ENCODE measurements around the gene TICAM1.

DNA sequence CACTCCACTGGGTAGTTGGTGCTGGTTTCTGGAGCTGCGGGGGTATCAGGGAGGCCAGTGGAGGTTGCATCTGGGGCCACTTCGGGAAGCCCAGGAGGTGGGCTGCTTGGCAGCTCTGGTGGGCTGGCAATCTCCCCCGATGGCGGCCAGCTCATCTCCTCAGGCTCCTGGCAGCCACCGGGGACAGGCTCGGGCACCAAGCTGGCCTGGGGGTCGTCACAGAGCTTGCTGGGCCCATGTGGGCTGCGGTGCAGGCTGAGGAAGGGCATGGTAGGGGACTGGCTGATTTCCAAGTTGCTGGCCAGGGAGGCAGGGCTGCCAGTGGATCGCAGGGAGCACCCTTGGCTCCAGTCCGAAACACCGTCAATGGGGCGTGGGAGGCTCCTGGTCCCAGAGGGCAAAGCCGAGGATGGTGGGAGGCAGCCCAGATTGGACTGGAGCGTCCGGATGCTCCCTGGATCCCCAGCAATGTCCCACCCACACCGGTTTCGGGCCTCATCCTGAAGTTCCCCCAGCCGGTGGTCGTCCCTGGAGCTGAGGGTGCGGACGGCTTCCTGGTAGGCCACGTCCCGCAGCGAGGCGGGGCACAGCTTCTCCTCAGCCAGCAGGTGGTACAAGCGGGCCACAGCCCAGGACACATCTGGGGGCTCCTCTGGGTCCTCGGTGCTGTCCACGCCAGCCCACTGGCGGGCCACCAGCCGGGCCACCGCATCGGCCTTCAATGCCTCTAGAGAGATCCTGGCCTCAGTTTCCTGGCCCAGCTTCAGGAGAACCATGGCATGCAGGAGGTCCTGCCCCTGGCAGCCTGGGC lies 13.8 kb downstream of the TICAM1 start:
- no peak for TF ChIP-seq CTCF (conservative IDR thresholded peaks at IDR 0.05; ENCODE audit: low read depth, low read length)
- no peak for TF ChIP-seq EZH2 (IDR thresholded peaks at IDR 0.05; ENCODE audit: borderline replicate concordance, low read depth, low read length, poor library complexity, severe bottlenecking)
